ENCODE data around the gene CD34.

The CD34 gene

GRCh38 chr1:207871117-207871649, 39.7 kb downstream of the CD34 start:
- DNase-seq: no peak

DNA sequence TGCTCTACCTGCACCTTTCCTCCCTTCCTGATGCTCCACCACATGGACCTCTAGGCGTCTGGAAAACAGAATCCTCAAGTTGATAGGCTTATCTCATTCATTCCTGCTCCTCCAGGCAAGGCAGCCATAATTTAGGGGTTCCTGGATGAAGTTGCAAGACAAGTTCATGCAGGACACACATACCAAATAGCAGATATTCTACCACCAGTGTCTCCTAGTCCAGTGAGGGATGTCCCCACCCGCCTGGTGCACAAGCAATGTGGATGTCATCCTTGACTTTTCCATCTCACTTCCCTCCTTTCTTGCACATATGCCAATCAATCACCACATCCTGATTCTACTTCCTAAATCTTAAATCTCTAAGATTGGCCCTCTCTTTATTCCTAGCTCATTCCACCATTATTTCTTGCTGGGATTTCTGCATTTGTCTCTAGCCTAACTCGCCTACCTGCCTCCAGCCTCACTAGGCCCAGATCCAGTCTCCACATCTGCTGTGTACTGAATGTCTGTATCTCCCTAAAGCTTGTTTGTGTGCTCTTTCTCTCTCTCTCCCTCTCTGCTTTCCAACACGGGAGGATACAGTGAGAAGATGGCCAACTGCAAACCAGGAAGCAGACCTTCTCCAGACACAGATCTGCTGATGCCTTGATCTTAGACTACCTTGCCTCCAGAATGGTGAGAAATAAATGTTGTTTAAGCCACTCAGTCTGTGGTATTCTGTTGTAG, 40.5 kb downstream of the CD34 start:
- no peak for DNase-seq

- no peak for DNase-seq
Observed at GRCh38 chr1:207869859-207870258, 41.1 kb downstream of the CD34 start.

- peak; percentile 87 for DNase-seq
Observed at GRCh38 chr1:207868774-207869721, 41.9 kb downstream of the CD34 start.

- no peak for DNase-seq
Observed at GRCh38 chr1:207868251-207868773, 42.6 kb downstream of the CD34 start.

DNA sequence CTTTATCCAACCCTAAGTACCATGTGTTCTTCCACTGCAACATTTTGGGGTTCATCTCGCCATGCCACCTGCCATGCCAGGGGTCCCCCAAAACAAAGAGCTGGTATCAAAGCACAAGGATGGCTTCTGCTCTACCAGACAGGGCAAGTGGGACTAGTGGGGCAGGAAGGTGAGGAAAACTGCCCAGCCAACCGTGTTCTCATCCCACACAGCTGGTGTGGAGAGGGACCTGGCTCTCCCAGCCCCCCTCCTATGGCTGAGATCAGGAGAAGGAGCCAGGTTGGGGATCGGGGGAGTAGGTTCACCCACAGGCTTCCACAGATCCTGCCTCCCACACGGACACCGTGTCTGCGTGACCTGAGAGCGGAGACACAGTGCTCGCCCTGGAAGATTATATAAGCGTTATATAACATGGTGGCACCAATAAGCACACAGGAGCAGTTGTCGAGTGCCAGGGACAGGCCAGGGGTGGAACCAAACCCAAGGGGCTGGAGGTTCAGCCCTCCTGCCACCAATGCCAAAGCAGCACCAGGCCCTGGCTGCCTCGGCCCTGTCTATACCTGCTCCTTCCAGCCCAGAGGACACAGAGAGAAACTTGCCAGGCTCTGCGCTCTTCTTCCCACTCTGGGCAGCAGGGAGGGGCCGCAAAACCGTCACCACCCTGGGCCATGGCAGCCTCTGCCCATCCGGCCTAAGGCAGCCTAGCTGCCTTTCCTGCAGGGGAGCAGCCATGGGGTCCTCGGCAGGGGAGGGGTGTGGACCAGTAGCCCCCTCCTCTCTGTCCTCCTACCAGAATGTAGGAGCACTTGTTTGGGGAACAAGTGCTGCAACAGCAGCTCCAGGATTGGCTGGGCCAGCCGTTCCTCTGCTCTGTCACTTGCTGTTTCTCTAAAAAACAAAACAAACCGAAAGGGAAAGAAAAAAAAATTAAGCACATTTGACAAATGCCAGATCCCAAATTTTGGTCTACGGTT, 43.5 kb downstream of the CD34 start:
- no peak for DNase-seq

- DNase-seq: no peak
Observed at GRCh38 chr1:207866471-207867135, 44.3 kb downstream of the CD34 start.

DNA sequence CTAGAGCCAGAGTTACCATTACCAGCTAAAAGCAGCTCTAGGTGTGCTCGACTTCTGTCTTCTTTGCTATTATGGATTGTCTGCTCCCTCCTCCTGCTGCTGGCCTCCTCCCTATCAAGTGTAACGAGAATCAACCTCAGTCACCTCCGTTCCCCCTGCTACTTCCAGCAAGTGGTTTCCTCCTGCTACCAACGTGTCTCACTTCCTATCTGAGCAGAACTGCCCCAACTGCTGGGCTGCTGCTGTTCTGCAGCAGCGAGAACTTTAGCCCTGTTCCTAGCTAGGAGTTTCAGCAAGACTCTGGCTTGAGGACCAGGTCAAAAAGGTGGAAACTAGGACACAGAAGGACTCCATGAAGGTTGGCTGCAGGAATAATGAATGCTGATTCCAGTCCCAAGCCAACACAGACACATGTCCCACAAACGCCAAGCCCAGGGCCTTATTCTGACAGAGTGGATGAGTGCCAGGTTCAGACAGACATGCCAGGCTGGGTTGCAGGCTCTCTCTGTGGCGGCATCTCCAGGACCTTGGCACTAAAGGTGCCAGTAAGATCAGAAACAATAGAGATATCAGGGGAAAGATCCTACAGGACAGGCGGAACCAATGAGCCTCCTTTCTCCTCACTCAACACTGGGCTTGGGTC, 46.9 kb downstream of the CD34 start:
- DNase-seq: no peak

DNA sequence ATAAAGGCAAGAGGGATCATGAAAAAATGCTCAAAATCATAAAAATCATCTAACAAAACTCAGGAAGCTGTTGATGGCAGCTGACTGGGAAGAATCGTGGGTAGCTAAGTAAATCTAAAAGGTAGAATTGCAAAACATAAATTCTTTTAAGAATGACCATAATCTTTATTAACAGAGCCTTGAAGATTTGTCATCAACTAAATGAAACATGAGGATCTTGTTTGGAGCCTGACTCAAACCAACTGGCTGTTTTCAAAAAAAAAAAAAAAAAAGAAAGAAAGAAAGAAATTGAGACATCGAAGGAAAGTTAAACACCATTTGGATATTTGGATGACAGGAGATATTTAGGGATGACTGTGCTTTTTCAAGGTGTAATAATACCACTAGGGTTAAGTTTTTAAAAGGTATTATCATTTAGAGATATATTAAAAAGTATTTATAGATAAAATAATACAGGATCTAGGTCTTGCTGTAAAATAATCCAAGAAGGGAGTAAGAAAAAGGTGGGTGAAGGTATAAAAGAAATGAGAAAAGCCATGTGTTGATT, 48.6 kb downstream of the CD34 start:
- no peak for DNase-seq

GRCh38 chr1:207861442-207862177, 49.3 kb downstream of the CD34 start:
- DNase-seq: no peak

- no peak for DNase-seq
Observed at GRCh38 chr1:207860531-207860930, 50.4 kb downstream of the CD34 start.

DNA sequence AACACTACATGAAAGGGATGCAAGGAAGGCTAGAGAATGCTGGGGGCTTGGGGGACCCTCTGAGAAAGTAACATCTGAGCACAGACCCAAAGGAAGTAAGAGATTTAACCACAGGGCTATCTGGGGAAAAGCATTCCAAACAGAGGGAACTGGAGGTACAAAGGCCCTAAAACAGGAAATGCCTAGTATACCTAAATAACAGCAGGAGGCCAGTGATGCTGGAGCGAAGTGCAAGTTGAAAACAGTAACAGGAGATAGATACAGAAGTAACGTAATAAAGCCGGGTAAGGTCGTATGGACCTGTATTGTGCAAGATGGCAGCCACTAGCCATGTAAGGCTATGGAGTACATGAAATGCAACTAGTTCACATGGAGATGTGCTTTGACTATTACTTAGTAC, 52.1 kb downstream of the CD34 start:
- DNase-seq: no peak

DNA sequence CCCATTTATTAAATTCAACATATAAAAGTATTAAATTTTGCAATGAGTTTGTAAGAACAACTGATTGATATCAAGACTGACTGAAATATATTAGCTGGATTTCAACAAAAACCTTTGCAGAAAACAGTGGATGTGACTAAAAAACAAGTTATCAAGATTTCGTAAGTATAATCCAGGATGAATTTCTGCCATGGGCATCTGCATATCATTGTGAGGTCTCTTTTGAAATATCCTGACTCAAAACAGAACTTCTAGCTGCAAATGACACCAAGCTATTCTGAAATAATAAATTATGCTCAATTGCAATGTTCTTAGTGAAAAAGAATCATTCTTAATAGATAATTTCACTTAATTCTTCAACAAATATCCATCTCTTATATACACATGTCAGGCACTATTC, 52.6 kb downstream of the CD34 start:
- DNase-seq: no peak

DNA sequence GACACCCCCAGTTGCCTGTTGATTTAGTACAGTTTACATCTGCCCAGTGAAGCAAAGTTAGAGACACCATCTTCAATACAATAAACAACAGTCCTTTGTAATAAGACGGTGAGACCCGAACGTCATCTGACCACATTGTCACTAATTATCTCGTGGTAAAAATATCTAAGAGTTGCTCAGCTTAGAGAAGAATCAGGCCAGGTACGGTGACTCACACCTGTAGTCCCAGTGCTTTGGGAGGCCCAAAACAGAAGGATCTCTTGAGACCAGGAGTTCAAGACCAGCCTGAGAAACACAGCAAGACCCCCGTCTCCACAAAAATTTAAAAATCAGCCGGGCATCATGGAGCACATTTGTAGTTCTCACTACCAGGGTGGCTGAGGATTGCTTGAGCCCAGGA, 53.5 kb downstream of the CD34 start:
- DNase-seq: no peak

DNA sequence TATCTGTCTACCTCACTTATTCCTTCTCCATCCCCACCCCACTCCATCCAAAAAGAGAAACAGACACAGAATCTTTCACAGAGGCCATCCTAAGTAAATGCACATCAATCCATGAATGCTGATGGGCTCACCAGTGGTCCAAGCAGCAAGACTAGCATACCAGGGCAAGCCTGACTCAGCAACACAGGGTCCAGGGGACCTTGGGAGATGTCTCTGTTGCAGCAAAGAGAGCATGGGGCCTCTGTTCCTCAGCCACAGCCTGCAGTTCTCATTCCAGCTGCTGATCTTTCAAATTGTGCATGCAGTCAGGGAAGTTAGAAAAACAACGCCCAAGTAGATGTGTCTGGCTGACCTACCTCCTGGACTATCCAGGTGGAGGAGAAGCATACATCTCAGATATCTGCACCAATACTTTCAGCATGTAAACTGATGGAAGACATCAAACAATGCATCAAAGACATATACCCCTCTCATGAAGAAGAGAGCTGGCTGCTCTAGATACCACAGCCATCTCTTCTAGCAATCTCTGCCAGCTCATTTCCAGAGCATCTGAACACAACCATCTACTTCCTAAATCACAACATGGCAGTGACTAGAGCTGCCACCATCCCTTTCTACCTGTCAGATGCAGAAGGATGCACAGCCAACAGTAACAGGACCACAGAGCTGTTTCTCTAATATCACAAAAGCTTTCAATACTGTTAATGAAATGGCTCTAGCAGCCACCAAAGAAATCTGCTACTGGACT, 54.5 kb downstream of the CD34 start:
- no peak for DNase-seq

DNA sequence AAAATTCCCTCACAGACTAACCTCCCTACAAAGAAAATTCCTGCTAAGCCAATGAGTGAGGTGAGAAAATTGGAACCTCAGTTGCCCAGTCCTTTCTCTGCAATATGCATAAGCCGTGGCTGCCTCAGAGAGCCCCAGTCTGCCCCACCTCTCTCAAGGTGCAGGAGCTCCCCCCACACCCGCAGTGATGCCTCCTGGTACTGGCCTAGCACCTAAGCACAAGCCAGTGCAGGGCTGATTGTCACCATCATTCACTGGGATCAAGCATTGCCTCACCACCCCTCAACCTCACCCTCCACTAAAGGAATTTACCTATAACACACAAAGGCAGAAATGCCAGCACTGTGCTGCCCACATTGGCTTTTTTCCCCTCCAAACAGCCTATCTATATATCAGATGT, 56.9 kb downstream of the CD34 start:
- no peak for DNase-seq

DNA sequence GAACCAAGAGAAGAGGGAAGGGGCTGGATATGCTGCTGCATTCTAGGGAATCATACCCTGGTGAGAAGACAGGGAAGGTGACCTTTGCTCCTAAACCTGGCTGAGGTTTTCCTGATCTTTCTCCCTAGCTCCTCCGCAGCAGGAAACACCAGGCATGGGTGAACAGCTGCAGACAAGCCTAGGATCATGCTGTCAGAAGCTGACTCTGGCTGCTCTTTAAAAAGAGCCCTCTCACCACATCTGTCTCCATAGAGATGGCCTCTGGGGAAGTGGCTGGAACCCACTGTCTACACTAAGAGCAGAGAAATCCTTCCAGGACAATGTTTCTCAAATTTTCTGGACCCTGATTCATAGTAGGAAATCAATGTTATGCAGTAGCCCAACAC, 57.6 kb downstream of the CD34 start:
- DNase-seq: no peak

DNA sequence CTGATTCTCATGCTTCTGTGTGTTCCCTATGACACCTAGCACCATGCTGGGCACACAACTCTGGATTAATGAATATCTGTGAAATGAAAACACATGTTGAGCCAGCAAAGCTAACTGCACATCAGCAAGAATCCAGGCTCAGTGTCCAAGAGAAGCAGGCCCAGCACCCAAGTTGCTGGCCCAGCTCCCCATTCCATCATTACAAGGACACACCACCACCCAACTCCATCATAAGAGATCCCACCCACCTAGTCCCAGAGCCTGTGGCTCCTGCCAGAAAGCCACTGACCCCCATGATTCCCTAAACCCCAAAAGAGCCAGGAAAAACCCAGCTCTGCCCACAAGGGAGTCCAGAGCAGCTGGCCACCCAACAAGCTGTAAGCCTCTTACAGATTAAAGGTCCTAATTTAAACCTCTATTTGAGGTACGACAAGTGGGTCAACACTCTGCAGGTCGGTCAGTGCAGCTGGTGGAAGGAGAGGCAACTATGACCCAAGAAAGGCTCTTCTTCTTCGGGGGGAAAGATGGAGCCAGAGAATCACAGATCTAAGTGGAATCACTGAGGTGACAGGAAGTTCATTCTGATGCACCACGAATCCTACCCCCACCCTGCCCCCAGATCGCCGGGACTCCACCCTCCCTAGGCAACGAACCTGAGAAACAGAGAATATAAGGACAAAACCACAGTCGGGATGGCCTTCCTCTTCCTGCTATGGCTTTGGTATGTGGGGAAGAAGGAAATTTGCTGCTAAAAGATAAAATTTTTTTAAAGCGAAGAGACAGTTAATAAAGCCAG, 58.2 kb downstream of the CD34 start:
- no peak for DNase-seq

- no peak for DNase-seq
Observed at GRCh38 chr1:207851696-207852095, 59.2 kb downstream of the CD34 start.
